WTC11 (cell line): ENCODE results near the gene SOCS3. TPM values are rescaled to one million over a fixed set of nuclear protein-coding genes. Genes with fewer than 3 reads are reported as not detected.

Experiments used
- ATAC-seq: fragments of 200-7000 bp; cut with Tn5 transposase; 2 replicates; pipeline ENCODE4 v1.10.0; 2021; ENCODE audit warnings: mild to moderate bottlenecking, moderate library complexity
- CTCF ChIA-PET: fragments of 300-600 bp; sonication (Branson Sonifier 250); formaldehyde crosslinking; loops from one replicate; lab custom pipeline; 2021; ENCODE audit warnings: antibody characterized with exemption; lab: Charles Lee
- POLR2A ChIA-PET: fragments of 350-600 bp; sonication (Branson Sonifier 250); formaldehyde crosslinking; loops from one replicate; lab custom pipeline; 2021; ENCODE audit warnings: antibody characterized with exemption; lab: Charles Lee
- DNase-seq: peaks from one replicate; pipeline ENCODE4 v3.0.0; 2021; ENCODE audit warnings: low spot score
- H3K27ac Mint-ChIP-seq: 2 replicates; pipeline ENCODE4 v1.8.0; 2021; ENCODE audit warnings: mixed read lengths
- H3K27me3 Mint-ChIP-seq: 2 replicates; pipeline ENCODE4 v1.8.0; 2021; ENCODE audit warnings: low read depth, mild to moderate bottlenecking, moderate library complexity, mixed read lengths
- H3K36me3 Mint-ChIP-seq: 2 replicates; pipeline ENCODE4 v1.8.0; 2021; ENCODE audit warnings: mixed read lengths
- H3K4me1 Mint-ChIP-seq: 2 replicates; pipeline ENCODE4 v1.8.0; 2022; ENCODE audit warnings: mixed read lengths
- H3K4me3 Mint-ChIP-seq: 2 replicates; pipeline ENCODE4 v1.8.0; 2021; ENCODE audit warnings: mild to moderate bottlenecking, moderate library complexity, mixed read lengths
- H3K9me3 Mint-ChIP-seq: 2 replicates; pipeline ENCODE4 v1.8.0; 2021; ENCODE audit warnings: mixed read lengths
- AFF4 ChIP-seq: sonication (generic); formaldehyde crosslinking; IDR thresholded peaks from 2 replicates; pipeline ENCODE4 v1.8.1; 2023; ENCODE audit warnings: mild to moderate bottlenecking, missing genetic modification reagents, borderline replicate concordance
- CREM ChIP-seq: sonication (generic); formaldehyde crosslinking; IDR thresholded peaks from 2 replicates; pipeline ENCODE4 v1.8.1; 2022; ENCODE audit warnings: mild to moderate bottlenecking, missing genetic modification reagents, moderate library complexity
- CTCF ChIP-seq: fragments of 200-600 bp; IDR thresholded peaks from 2 replicates; pipeline ENCODE4 v1.8.0; 2022; ENCODE audit warnings: antibody characterized with exemption
- ETV6 ChIP-seq: sonication (generic); formaldehyde crosslinking; IDR thresholded peaks from 2 replicates; pipeline ENCODE4 v1.8.1; 2022; ENCODE audit warnings: mild to moderate bottlenecking, missing genetic modification reagents
- JAZF1 ChIP-seq: fragments of 250-450 bp; sonication (Bioruptor Pico); IDR thresholded peaks from 2 replicates; pipeline ENCODE4 v1.9.0; 2021; ENCODE audit warnings: moderate library complexity, mild to moderate bottlenecking, inconsistent platforms
- NFE2L1 ChIP-seq: sonication (generic); formaldehyde crosslinking; IDR thresholded peaks from 2 replicates; pipeline ENCODE4 v1.8.1; 2023; ENCODE audit warnings: missing genetic modification reagents
- PRDM15 ChIP-seq: sonication (generic); formaldehyde crosslinking; IDR thresholded peaks from 2 replicates; pipeline ENCODE4 v1.8.0; 2022; ENCODE audit warnings: missing genetic modification reagents
- RORB ChIP-seq: fragments of 250-450 bp; sonication (Bioruptor Pico); IDR thresholded peaks from 2 replicates; pipeline ENCODE4 v1.9.0; 2021; ENCODE audit warnings: mild to moderate bottlenecking
- TEAD1 ChIP-seq: sonication (generic); formaldehyde crosslinking; IDR thresholded peaks from 2 replicates; pipeline ENCODE4 v1.8.0; 2022; ENCODE audit warnings: mild to moderate bottlenecking, missing genetic modification reagents
- ZNF512 ChIP-seq: sonication (generic); formaldehyde crosslinking; IDR thresholded peaks from 2 replicates; pipeline ENCODE4 v1.8.1; 2022; ENCODE audit warnings: missing genetic modification reagents, borderline replicate concordance
- total RNA-seq: library from RNA; stranded (reverse); gene quantifications from 3 replicates; pipeline ENCODE4 v1.2.3, GENCODE V29; 2021
- TF ChIP-seq, protein P1 (sequence below): sonication (generic); formaldehyde crosslinking; conservative IDR thresholded peaks from 2 replicates; pipeline ENCODE4 v1.8.1; 2023; ENCODE audit warnings: mild to moderate bottlenecking, low read depth, missing genetic modification reagents, moderate library complexity
- TF ChIP-seq, protein P2 (sequence below): fragments of 250-450 bp; sonication (Bioruptor Pico); IDR thresholded peaks from 2 replicates; pipeline ENCODE4 v2.1.2; 2022; ENCODE audit warnings: mild to moderate bottlenecking, moderate library complexity

SOCS3 gene
- total RNA-seq, 1 experiment from 2014 or later = 23.8 TPM

- Mint-ChIP-seq H3K27me3 (no peaks in the 10 kb centered on the region), H3K9me3 (no peaks in the 10 kb centered on the region), H3K27ac (peak overlapping the region; percentile 96), H3K36me3 (no peaks in the 10 kb centered on the region), H3K4me1 (peaks cover 88% of the 10 kb centered on the region), H3K4me3 (peak overlapping the region; percentile 35)
- TF ChIP-seq JAZF1 (CRISPR knock-in tag) (no peak), PRDM15 (CRISPR knock-in tag) (no peak), ETV6 (0 out of 2 replicates have a peak, but pooled peaks have one; percentile 17), CTCF (no peak), TEAD1 (CRISPR knock-in tag) (0 out of 2 replicates have a peak, but pooled peaks have one; percentile 19), CREM (no peak), AFF4 (CRISPR knock-in tag) (no peak)
- TF ChIP-seq, protein P1, sequence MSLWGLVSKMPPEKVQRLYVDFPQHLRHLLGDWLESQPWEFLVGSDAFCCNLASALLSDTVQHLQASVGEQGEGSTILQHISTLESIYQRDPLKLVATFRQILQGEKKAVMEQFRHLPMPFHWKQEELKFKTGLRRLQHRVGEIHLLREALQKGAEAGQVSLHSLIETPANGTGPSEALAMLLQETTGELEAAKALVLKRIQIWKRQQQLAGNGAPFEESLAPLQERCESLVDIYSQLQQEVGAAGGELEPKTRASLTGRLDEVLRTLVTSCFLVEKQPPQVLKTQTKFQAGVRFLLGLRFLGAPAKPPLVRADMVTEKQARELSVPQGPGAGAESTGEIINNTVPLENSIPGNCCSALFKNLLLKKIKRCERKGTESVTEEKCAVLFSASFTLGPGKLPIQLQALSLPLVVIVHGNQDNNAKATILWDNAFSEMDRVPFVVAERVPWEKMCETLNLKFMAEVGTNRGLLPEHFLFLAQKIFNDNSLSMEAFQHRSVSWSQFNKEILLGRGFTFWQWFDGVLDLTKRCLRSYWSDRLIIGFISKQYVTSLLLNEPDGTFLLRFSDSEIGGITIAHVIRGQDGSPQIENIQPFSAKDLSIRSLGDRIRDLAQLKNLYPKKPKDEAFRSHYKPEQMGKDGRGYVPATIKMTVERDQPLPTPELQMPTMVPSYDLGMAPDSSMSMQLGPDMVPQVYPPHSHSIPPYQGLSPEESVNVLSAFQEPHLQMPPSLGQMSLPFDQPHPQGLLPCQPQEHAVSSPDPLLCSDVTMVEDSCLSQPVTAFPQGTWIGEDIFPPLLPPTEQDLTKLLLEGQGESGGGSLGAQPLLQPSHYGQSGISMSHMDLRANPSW (CRISPR knock-in tag) = no peak
- CTCF ChIA-PET = interaction anchor here (0.6 to 2.8 kb wide), 13 partner anchors 9 to 183 kb away, joined by 3 to 38 read pairs (median 5); partner anchors contain the start of genes AFMID, SOCS3 and TK1
- ATAC-seq = peak; percentile 2; the same call in 1 of the 2 replicates
- DNase-seq = no peak
- POLR2A ChIA-PET = interaction anchor here (0.6 to 2.0 kb wide), 7 partner anchors 8 to 106 kb away, joined by 4 to 13 read pairs (median 8); partner anchors contain the start of genes PGS1 and SOCS3
These were observed 10.0 kb upstream of the SOCS3 start for GRCh38 chr17:78369791-78370381.

- DNase-seq (no peak), ATAC-seq (peak; percentile 41)
- Mint-ChIP-seq H3K9me3 (no peaks in the 10 kb centered on the region), H3K4me1 (peaks cover 88% of the 10 kb centered on the region), H3K4me3 (no peak overlapping the region; the same call in 1 of the 2 replicates), H3K27me3 (no peaks in the 10 kb centered on the region), H3K36me3 (no peaks in the 10 kb centered on the region), H3K27ac (peak overlapping the region; percentile 96)
- ChIA-PET CTCF (interaction anchor here (0.6 to 2.8 kb wide), 14 partner anchors 8 to 118 kb away, joined by 3 to 38 read pairs (median 5); partner anchors contain the start of gene SOCS3), POLR2A (interaction anchor here (0.7 to 2.0 kb wide), 6 partner anchors 8 to 68 kb away, joined by 4 to 13 read pairs (median 8); partner anchors contain the start of genes PGS1 and SOCS3)
- TF ChIP-seq RORB (CRISPR knock-in tag) = no peak
- TF ChIP-seq NFE2L1 (CRISPR knock-in tag) = no peak
- no peak for TF ChIP-seq AFF4 (CRISPR knock-in tag)
- no peak for TF ChIP-seq ZNF512 (CRISPR knock-in tag)
- TF ChIP-seq, protein P2, sequence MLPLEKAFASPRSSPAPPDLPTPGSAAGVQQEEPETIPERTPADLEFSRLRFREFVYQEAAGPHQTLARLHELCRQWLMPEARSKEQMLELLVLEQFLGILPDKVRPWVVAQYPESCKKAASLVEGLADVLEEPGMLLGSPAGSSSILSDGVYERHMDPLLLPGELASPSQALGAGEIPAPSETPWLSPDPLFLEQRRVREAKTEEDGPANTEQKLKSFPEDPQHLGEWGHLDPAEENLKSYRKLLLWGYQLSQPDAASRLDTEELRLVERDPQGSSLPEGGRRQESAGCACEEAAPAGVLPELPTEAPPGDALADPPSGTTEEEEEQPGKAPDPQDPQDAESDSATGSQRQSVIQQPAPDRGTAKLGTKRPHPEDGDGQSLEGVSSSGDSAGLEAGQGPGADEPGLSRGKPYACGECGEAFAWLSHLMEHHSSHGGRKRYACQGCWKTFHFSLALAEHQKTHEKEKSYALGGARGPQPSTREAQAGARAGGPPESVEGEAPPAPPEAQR (CRISPR knock-in tag) = no peak
These were observed 9.1 kb upstream of the SOCS3 start for GRCh38 chr17:78368854-78369495.
